ENCODE measurements around the gene WDR72.

DNA sequence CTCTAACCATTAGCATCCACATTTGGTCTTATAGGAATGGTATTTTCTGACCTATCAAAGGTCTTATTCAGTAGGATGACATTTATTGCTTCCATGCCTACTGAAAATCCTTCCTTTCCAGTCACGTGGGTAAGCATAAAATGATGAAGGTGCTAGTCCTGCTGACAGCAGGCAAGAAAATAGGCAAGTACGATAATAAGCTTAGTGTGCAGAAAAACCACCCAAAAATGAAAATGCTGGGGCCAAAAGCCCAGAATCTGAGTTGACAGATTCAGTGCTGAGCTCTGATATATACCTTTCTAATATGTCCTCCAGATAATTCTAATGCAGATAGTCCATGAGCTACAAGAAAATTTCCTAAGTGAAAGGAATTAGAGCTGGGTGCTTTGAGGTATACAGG lies 194.8 kb downstream of the WDR72 start:
- TF ChIP-seq EZH2 (IDR thresholded peaks at IDR 0.05; ENCODE audit: borderline replicate concordance, insufficient read depth, low read length, poor library complexity, severe bottlenecking): no peak
- TF ChIP-seq, protein P1, sequence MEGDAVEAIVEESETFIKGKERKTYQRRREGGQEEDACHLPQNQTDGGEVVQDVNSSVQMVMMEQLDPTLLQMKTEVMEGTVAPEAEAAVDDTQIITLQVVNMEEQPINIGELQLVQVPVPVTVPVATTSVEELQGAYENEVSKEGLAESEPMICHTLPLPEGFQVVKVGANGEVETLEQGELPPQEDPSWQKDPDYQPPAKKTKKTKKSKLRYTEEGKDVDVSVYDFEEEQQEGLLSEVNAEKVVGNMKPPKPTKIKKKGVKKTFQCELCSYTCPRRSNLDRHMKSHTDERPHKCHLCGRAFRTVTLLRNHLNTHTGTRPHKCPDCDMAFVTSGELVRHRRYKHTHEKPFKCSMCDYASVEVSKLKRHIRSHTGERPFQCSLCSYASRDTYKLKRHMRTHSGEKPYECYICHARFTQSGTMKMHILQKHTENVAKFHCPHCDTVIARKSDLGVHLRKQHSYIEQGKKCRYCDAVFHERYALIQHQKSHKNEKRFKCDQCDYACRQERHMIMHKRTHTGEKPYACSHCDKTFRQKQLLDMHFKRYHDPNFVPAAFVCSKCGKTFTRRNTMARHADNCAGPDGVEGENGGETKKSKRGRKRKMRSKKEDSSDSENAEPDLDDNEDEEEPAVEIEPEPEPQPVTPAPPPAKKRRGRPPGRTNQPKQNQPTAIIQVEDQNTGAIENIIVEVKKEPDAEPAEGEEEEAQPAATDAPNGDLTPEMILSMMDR (IDR thresholded peaks at IDR 0.05; ENCODE audit: poor library complexity, severe bottlenecking): no peak
- no peak for TF ChIP-seq POLR2AphosphoS5 (IDR thresholded peaks at IDR 0.05)
- no peak for TF ChIP-seq RAD21 (conservative IDR thresholded peaks at IDR 0.05)
- no peak for TF ChIP-seq EP300 (conservative IDR thresholded peaks at IDR 0.05; ENCODE audit: poor library complexity, severe bottlenecking)
- TF ChIP-seq, protein P2, sequence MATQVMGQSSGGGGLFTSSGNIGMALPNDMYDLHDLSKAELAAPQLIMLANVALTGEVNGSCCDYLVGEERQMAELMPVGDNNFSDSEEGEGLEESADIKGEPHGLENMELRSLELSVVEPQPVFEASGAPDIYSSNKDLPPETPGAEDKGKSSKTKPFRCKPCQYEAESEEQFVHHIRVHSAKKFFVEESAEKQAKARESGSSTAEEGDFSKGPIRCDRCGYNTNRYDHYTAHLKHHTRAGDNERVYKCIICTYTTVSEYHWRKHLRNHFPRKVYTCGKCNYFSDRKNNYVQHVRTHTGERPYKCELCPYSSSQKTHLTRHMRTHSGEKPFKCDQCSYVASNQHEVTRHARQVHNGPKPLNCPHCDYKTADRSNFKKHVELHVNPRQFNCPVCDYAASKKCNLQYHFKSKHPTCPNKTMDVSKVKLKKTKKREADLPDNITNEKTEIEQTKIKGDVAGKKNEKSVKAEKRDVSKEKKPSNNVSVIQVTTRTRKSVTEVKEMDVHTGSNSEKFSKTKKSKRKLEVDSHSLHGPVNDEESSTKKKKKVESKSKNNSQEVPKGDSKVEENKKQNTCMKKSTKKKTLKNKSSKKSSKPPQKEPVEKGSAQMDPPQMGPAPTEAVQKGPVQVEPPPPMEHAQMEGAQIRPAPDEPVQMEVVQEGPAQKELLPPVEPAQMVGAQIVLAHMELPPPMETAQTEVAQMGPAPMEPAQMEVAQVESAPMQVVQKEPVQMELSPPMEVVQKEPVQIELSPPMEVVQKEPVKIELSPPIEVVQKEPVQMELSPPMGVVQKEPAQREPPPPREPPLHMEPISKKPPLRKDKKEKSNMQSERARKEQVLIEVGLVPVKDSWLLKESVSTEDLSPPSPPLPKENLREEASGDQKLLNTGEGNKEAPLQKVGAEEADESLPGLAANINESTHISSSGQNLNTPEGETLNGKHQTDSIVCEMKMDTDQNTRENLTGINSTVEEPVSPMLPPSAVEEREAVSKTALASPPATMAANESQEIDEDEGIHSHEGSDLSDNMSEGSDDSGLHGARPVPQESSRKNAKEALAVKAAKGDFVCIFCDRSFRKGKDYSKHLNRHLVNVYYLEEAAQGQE (IDR thresholded peaks at IDR 0.05; ENCODE audit: borderline replicate concordance): no peak

Measured in neural cell (in vitro differentiated cells).